NCI-H1417 treated with DMSO at 0.1 percent for 48 hours (cell line): ENCODE results near the gene HOXB8.
A peak's percentile ranks its signal among the peaks of the same experiment; 100 is the strongest.

Experiments
- DNase-seq: peaks from one replicate; lab custom pipeline; 2025; lab: John Stamatoyannopoulos, UW

The HOXB8 gene

DNA sequence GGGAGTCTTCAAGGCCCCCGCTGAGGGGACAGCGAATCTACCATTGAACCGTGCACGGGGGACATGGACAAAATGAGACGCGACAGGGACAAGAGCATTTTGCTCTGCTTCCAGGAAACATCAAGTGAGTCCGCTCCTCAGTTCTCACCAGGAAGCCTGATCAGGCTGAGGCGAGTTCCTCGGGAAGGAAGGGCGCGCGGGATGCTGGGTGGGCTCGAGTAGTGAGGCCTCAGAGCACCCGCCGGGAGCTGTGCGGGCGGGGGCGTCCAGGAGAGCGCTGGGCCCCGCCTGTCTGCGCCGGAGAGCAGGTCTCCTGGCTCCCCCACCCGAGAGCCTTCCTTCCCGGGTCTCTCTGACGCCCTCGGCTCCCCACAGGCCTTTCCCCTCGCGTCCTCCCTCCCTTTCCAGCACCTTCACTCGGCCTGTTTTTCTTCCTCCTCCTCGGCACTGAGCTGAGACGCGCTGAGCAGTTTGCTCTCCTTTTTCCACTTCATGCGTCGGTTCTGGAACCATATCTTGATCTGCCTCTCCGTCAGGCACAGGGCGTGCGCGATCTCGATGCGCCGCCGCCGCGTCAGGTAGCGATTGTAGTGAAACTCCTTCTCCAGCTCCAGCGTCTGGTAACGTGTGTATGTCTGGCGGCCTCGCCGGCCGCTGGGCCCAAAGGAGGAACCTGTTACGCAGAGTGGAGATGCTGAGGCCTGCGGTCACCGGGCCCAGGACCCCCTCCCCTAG, 18.9 kb downstream of the HOXB8 start:
- no peak for DNase-seq

DNA sequence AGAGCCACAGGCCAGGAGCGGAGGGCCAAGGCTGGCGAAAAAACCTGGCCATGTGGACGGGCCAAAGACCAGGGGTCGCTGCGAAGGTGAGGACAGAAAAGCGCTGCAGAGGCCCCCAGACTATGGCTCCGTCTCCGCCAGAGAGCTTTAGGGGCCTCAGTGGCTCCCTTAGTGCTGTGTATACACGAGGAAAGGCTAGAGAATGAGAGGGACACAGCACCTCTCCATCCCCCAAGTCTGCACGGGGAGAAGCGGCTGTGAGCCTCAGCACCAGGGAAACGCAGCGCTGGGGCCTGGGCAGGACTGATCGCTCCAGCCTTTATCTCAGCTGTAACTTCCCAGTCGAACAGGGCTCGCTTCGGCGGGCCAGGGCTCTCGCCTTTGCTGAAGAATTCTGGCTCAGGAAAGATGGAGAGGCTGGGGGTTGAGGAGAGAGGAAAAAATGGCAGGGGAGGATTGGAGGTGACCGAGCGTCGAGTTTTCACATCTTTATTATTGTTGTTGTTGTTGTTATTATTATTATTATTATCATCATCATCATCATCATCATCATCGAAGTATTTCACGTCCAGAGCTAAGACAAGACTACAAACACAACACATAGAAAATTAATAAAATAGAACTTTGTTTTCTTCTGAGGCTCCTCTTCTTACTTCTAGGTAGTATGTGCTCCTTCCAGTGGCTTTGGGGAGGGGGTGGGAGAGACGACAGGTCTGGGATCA, 19.7 kb downstream of the HOXB8 start:
- DNase-seq = no peak

DNA sequence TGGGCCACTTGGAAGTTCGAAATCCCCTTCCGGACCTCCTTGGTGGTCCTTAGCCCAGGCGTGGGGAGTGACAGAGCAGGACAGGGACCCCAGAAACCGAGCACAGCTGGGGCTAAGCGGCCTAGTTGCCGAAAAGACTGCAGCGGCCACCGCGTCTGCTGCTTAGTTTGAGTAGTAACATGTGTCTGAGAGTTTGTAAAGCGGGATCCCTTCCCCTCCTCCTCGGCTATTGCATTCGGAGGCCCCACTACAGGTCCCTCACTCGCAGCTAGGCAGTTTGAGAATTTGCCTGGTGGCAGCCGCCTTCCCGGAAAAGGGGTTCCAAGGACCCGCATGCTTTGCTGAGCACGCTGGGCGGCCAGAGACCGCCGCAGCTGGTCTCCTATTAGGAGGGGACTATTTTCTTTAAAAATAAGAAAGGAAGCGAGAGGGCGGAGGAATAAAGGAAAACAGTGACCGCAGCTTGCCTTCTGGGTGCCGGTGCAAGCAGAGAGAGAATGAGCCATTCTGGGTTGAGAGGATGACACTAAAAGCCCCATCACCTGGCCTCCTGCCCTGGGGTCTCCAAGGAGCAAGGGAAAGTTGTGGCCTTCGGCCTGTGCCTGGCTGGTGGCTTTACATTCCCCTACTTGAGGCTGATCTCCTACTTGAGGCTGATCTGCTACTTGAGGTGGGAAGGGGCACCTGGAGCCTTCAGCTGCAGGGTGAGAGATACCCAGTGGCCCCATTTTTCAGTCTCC, 20.4 kb downstream of the HOXB8 start:
- no peak for DNase-seq

DNA sequence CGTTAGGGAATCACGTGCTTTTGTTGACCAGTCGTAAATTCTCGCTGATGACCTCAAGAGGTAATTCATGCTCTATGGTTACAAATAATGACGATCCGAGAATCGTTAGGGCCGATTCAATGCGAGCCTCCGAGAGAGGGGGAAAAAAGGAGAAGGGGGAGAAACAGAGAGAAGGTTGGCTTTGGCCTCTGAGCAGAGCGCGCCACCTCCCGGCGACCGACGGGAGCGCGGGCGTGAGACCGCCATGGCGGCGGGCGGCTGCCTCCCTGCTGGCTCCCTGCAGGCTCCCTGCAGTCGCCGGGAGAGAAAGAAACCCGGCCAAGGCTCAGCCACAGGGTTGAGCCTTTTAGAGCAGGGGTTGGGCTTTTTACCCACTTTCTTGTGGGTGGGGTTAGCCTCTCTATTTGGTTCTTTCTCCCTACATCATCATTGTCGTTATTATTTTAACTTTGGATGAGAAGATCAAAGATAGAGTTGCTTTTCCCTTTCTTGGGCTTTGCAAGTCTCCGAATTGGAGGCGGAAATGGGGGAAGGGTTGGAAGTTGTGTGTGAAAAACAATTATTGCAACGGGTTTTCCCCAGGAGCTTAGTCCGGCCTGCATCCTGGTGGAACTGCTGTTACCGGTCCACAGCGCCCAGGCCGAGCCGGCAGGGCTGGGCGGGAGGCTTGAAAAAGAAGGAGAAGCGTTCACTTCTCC, 21.1 kb downstream of the HOXB8 start:
- DNase-seq = peak; percentile 83

DNA sequence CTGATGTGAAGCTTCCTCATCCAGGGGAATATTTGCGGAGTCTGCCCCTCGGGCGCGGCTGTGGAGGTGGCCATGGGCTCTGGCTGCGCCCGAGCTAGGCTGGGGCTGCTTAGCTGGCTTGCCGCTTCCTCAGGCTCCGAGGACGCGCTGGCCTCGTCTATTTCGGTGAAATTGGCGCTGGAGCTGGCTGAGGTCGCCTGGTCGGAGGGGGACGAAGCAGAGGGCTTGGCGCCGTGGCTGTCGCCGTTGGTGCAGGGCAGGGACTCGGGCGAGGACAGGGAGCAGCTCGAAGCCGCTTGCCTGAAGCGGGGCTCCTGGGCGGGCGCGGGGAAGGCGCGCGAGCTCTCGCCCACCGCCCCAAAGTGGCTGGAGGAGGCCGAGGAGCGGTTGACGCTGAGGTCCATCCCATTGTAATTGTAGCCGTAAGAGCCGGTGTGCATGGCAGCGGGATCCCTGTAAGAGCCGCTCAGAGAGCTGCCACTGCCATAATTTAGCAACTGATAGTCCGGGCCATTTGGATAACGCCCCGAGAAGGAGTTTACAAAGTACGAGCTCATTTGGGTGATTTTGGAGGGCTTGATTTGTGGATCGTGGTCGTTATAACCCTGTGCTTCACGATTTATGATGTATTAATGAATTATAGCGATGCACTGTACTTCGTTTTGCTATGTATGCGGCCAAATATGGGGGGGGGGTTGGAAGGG, 21.8 kb downstream of the HOXB8 start, which contains the start of gene HOXB5:
TSS of gene HOXB5 (minus strand) at position 654 of the 704 bp plus-strand sequence. CDS start at position 557, 97 bp downstream.
- no peak for DNase-seq

DNA sequence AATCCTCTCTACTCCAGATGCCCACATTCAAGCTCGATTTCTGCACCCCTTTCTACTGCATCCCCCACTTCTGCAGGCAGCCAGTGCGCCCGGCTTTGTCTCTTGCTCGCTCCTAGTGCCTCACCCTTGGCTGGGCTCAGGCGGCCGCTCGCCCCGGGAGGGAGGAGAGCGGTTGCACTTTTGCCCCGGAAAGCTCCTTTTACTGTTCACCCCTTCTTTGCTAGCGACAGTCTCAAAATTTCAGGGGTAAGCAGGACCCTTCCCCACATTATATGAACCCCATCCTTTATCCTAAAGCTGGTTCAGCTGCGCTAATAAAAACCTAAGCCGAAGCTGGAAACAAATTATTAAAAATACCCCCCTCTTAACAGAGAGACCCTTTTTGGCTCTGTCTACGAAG, 22.5 kb downstream of the HOXB8 start:
- no peak for DNase-seq

DNA sequence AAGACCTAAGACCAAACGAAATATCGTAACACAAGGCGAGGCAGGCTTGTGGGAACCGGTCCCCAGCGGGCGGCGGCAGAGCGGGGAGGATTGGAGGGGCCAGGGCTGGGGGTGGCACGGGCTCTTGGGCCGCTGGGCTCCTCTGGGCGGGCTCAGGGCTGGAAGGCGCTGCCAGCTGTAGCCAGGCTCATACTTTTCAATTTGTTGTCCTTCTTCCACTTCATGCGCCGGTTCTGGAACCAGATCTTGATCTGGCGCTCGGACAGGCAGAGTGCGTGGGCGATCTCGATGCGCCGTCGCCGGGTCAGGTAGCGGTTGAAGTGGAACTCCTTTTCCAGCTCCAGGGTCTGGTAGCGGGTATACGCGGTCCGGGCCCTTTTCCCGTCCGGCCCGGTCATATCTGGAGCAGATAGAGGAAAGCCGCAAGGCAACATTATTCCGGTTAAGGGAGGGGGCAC, 23.0 kb downstream of the HOXB8 start:
- DNase-seq = no peak

DNA sequence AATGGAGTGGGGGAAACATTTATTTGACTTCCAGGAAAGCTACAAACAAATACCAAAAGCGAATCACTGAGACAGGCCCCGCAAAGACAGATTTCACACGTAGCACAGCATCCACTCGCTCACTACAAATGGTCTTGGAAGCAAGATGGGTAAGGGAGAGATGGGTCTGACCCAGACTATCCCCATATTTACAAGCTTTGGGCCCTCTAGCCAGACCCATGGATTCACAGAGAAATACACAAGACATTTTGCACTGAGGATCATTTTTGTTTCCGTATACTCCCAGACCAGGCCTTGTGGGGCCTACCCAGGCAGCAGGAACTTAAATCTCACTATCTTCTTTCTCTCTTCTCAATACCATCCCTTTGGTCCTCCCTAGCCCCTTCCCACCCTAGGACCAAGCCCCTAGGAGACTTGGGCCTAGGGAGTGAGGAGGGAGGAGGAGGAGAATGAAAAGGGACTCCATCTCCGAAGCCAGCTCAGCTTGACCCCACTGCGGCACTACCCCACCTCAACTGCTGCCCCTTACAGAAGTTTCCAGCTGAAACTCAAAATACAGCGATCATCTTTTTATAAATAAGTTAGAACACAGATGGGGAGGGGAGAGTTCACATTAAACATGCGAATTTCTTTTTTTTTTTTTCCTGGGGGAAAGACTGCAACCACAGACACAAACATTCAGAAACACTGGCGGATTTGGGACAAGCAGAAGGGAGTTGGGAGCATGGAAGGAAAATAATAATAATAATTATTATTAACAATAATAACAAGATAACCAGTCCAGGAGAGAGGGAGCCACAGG, 23.6 kb downstream of the HOXB8 start:
- no peak for DNase-seq

DNA sequence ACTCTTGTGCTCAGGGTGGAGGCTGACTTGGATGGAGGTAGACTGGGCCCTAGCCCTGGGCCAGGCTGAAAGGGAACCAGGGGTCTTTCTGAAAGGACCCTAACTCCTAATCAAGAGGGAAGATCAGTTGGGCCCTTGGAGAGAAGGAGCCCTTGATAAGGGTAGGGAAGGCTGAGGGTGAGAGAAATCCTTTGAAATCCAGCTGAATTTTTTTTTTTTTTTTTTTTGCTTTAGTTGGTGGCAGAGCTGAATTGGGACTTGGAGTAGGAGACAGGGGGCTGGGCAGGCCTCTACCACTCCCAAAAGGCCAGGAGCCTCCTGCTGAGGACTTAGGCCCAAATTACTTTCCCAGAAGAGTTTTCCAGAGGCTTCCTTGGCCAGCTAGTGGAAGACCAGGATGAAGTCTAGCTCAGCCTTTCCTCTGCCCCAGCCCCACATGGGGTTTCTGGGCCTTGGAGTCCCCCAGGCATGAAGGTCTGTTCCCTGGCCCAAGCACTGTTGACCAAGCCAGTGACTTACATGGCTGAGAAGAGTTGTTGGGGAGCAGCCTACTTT, 24.4 kb downstream of the HOXB8 start:
- no peak for DNase-seq

DNA sequence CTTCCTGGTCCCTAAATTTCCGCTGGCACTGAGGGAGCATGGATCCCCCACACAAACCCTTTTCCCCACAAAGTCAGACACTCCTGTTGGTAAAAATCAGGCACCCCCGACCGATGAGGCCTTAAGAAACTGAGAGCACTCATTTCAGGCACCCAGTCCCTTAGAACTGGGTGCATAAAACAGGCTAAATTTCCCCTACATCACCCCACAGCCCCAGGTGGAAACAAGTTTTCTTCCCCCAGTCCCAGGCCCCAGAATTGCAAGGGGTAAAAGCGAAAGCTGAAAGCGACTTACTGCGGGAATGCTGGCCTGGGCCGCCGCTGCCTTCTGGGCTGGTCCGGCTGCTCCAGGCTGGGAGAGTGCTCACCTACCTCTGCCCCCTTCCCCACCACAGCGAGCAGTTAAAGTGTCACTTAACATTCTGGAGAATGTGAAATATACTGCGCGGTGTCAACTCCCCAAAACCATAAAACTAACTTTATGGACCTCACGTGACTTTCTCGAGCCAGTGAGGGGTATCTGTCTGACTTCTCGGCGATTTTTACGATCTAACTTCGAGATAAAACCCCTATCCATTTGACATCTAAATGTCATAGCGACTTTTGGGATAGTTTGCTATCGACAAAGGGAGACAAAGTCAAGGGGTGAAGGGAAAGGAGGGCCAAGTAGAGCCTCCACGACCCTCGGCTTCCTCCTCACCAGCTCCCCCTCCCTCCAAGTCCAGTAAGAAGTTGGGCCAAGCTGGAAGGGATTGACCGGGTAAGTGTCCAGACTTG, 25.1 kb downstream of the HOXB8 start, which contains the start of gene HOXB3:
TSS of gene HOXB3 (minus strand) at position 411 of the 776 bp plus-strand sequence. CDS start 37,767 bp downstream, outside the sequence.
- no peak for DNase-seq

DNA sequence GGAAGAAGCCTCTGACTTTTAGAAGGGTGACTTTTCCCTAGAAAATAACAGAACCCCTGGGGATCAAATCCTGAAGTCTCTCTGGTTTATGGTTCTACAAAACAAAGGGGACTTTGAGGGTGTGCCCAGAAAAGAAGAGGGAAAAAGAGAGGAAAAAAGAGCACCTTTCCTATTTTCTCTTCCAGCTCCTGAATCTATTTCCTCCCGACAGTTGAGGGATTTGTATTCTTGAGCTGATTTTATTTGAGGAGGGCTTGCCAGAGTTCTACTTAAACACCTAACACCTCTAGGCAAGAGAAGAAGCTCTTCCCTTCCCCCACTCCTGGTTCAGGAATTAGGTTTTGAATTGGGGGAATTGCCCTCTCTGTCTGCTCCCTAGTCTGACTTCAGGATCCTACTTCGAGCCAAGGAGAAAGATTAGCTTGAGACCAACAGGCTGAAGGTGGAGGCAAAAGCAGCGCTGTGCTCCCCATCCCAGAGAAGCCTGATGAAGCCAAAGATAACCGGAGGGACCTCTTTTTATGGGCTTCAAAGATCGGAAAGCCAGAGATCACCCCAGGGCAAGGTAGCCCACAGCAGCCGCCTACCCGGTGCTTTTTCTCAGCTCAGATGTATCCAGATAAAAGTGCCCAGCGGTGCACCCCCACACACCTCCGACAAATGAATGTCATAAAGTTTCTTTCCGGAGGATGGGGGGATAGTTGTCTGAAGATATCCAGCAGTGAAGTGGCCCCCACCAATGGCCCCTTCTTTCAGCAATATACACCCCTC, 25.8 kb downstream of the HOXB8 start:
- DNase-seq = no peak

DNA sequence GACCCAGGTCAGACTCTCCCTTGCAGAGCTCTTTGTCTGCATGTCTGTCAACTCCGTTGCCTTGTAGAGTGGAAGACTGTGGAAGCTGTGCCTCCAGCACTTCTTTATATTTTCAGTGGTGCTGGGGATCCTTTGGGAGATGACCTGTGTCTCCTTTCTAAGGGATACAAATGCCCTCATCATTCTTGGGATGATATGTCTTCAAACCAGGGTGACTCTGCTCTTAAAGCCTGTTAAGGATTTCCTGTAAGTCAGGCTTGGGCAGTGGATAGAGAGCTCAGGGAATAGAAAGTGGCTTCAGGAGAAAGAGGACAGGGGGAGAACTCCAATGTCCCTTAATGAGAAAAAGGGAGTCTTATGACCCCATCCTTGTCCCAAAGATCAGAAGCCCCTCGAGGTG, 26.6 kb downstream of the HOXB8 start:
- DNase-seq = no peak

DNA sequence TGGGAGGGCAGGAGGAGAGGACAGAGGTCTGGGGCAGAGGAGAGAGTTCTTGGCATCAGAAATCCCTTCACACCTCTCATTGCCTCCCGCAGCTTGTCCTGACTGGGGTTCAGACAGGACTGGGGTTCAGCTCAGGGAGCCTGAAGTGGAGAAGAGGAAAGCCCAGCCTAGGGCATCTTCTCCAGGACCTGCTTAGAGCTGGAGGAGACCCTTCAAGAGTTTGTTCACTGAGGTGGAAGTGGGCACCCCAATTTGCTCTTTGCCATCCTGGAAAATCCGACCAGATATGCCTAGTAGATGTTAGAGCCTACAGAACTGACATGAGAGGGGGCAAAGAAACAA, 27.0 kb downstream of the HOXB8 start:
- DNase-seq = no peak

DNA sequence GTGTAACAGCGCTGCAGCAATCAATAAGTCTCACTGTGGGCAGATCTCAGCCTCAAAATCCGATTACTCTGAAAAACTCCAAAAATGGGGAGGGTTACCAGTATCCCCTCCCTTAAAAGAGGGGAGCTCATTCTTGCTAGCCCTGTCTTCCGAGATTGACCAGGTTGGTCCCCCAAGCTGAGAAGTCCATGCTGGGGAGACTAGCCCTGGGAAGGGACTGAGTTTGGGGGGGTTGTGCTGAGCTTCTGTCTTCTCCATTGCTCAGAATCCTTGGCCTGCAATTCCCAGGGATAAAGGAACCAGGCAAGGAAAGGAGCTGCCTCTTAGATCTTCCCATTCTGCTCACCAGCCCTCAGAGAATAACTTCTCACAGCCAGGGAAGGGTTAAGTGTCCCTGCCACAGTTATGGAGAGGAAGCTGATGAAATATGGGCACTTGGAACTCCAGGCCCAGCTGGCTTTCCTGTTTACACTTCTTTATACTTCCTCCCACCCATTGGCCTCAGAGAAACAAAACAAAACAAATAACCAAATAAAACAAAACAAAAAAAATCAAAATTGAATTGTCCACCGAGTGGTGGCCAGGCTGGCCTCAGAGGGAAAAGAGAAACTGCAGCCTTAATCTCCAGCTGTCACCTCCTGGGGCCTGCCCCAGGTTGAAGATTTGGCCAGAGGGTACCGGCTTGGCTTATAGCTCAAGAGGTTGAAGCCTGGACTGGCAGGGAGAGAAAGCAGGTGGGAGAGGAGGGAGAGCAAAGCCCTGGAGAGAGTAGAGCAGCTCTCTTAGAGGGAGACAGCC, 27.6 kb downstream of the HOXB8 start:
- DNase-seq = no peak

DNA sequence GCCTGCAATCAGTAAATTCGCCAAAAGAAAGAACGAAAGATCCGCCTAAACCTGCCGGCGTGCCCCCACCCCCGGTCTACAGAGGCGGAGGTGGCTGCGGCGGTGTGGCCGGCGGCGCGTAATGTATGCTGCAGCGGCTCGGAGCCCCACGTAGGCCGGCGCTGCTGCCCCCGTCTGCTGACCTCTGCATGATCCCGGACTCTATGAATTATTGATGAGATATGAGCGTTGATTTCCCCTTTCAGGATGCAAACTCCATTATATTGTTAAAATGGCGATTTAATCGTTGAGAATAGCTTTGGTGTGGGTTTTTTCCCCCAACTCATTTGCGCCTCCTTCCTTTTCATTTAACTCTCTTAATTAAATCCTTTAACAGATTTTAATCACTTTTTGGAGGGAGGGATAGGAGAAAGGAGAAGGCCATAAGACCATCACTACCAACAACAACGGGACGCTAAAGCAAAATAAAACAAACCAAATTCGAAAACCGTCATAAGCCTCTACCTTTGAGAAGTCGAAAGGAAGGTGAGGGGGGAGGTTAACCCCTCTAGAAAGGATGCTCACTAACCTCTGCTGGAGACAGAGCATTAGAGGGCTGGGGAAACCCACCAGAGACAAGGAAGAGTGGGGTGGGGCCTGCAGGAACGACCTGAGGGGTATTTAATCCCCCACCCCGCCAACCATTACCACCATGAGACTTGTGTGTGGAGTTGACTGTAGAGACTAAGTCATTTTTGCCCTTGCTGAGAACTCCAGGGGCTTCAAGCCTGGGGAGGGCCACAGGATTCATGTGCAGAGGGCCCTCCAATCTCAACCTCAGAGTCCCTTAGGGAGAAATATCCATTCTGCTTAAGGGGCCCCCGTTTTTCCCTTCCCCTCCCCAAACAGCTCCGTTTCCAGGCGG, 28.5 kb downstream of the HOXB8 start:
- no peak for DNase-seq

DNA sequence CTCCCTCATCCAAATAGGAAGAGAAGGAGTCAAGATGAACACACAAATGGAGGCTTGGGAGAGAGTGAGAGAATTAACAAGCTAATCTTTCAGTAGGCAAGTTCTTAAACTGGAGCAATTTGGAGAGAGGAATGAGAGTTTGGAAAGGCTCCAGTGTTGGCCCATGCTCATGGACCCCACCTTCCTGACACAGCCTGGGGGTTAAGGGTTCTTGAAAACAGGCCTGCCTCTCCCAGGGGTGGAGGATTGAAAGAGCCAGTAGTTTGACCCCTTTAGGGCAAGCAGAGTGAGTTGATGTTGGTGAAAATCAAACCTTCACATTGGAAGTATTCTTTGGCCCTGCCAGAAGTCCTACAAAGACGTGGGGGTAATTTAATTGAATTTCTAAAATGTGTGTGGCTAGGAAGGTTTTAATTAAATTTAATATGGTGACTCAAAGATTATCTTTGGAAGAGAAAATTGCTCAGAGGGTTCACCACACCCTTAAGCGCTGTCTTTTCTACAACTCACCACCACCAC, 30.8 kb downstream of the HOXB8 start:
- DNase-seq = no peak
